ENCODE data around the gene PRR33. TPM values are rescaled to one million over a fixed set of nuclear protein-coding genes. Genes with fewer than 3 reads are reported as not detected.

Gene PRR33
- total and polyA plus RNA-seq, 9 of the 15 experiments (the other 6 are each of a cell fraction or from before 2014, with no cell fraction given), result not detected

DNA sequence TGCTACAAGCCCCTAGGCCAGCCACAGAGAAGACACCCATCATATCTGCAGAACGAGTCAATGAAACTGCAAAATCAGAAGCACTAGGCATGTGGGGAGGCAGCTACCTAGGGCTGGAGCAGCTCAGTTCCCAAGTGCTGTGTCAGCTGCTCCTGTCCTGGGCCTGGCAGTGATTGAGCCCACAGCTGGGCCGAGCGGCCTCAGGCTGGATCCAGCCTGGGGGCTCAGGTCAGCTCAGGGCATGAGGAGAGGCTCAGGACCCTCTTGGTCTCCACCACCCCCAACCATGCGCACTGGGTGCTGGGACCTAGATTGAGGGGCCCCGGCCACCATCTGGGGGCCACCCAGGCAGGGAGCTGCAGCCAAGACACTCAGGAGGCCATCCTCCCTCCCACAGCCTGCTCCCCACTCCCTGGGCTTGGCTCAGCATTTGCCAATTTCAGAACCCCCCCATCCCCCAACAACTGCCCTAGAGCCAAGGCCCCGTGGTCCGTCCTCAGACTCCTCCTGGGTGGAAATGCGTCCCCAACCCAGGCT is 25.4 kb upstream of the PRR33 start:
- TF ChIP-seq TBL1XR1 (IDR thresholded peaks at IDR 0.05; ENCODE audit: low read length in 2 of 2) (no peak), NCOA2 (IDR thresholded peaks at IDR 0.05; ENCODE audit: partially characterized antibody in 2 of 2) (no peak), ATF1 (CRISPR knock-in tag; IDR thresholded peaks at IDR 0.05) (no peak), ATF1 (tag; IDR thresholded peaks at IDR 0.05) (no peak)
- TF ChIP-seq, protein P1, sequence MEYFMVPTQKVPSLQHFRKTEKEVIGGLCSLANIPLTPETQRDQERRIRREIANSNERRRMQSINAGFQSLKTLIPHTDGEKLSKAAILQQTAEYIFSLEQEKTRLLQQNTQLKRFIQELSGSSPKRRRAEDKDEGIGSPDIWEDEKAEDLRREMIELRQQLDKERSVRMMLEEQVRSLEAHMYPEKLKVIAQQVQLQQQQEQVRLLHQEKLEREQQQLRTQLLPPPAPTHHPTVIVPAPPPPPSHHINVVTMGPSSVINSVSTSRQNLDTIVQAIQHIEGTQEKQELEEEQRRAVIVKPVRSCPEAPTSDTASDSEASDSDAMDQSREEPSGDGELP (CRISPR knock-in tag; IDR thresholded peaks at IDR 0.05; ENCODE audit: borderline replicate concordance), result no peak
- TF ChIP-seq, protein P2, sequence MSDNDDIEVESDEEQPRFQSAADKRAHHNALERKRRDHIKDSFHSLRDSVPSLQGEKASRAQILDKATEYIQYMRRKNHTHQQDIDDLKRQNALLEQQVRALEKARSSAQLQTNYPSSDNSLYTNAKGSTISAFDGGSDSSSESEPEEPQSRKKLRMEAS (CRISPR knock-in tag; IDR thresholded peaks at IDR 0.05), result no peak
- TF ChIP-seq, protein P3, sequence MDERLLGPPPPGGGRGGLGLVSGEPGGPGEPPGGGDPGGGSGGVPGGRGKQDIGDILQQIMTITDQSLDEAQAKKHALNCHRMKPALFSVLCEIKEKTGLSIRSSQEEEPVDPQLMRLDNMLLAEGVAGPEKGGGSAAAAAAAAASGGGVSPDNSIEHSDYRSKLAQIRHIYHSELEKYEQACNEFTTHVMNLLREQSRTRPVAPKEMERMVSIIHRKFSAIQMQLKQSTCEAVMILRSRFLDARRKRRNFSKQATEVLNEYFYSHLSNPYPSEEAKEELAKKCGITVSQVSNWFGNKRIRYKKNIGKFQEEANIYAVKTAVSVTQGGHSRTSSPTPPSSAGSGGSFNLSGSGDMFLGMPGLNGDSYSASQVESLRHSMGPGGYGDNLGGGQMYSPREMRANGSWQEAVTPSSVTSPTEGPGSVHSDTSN (CRISPR knock-in tag; IDR thresholded peaks at IDR 0.05; ENCODE audit: low read depth), result no peak
- TF ChIP-seq, protein P3 (tag; conservative IDR thresholded peaks at IDR 0.05; ENCODE audit: low read depth), result no peak
- FAIRE-seq (no peak), DNase-seq (ENCODE audit: extremely low read depth in 1 of 4, low spot score in 3 of 4) (no peak), ATAC-seq (no peak)
- H3K79me2 ChIP-seq (ENCODE audit: control insufficient read depth, insufficient read depth, low read length), result no peaks in the 10 kb centered on the region
- WGBS (ENCODE audit: insufficient coverage, low coverage, missing lambda C conversion rate), result 4% methylated on average over 7 of the region's 8 CpGs
- in situ Hi-C loops (cut with MboI) (loop anchor here (5.0 kb wide), 1 partner anchor 35 kb away; no protein-coding TSS in a partner anchor), intact Hi-C loops (cut with micrococcal nuclease) (loop anchor here (1.0 kb wide), 1 partner anchor 24 kb away; no protein-coding TSS in a partner anchor)
- BruUV-seq (replicated peaks), result no TSS peak
- H3K9ac ChIP-seq (ENCODE audit: insufficient read depth in 1 of 2, low read depth in 2 of 2, low read length in 2 of 2), result no peak overlapping the region
- H2AFZ ChIP-seq (ENCODE audit: low read depth, low read length), result no peak overlapping the region
- peaks cover 0 to 31% of the 10 kb centered on the region in 2 experiments; a peak in 1 of 5 replicates for H3K4me1 ChIP-seq (replicated peaks in 1 of 2; ENCODE audit: control insufficient read depth in 2 of 2, insufficient read depth in 2 of 2, low read length in 2 of 2)
- POLR2A ChIA-PET, result interaction anchor here (0.5 to 0.8 kb wide), 2 partner anchors 25 to 199 kb away, joined by 3 read pairs; no protein-coding TSS in a partner anchor
- H3K9me3 ChIP-seq (replicated peaks; ENCODE audit: control insufficient read depth, insufficient read depth, low read depth, low read length), result no peaks in the 10 kb centered on the region; the same call in 1 of the 2 replicates
- CTCF ChIA-PET (ENCODE audit: low intra/inter-chr PET ratio), result no interaction called here
- no peak overlapping the region for H3K27ac ChIP-seq (ENCODE audit: extremely low read depth, low read depth, low read length)
- H3K4me3 ChIP-seq, result no peak overlapping the region
- H3K4me2 ChIP-seq (ENCODE audit: insufficient read depth, low read length), result no peak overlapping the region
- H3K27me3 ChIP-seq (ENCODE audit: control insufficient read depth in 2 of 2, insufficient read depth in 2 of 2, low read length in 2 of 2), result peaks cover 12 to 55% of the 10 kb centered on the region in 2 experiments; a peak in 4 of 5 replicates
- H4K20me1 ChIP-seq (replicated peaks; ENCODE audit: control insufficient read depth, insufficient read depth, low read length), result peaks cover 5% of the 10 kb centered on the region; the same call in 1 of the 2 replicates
- H3K36me3 ChIP-seq (ENCODE audit: control insufficient read depth, insufficient read depth, low read length), result no peaks in the 10 kb centered on the region
- H3K9me1 ChIP-seq (ENCODE audit: control insufficient read depth, insufficient read depth, low read length), result no peaks in the 10 kb centered on the region

Data from K562 (cell line).